Measurements from ENCODE around the gene ROBO1. TPM values are rescaled to one million over a fixed set of nuclear protein-coding genes. Genes with fewer than 3 reads are reported as not detected.

Gene ROBO1
- total and polyA plus RNA-seq, 2 of the 8 experiments (the other 6 are each of a cell fraction or from before 2014, with no cell fraction given), result 51.4 to 91.0 TPM

DNA sequence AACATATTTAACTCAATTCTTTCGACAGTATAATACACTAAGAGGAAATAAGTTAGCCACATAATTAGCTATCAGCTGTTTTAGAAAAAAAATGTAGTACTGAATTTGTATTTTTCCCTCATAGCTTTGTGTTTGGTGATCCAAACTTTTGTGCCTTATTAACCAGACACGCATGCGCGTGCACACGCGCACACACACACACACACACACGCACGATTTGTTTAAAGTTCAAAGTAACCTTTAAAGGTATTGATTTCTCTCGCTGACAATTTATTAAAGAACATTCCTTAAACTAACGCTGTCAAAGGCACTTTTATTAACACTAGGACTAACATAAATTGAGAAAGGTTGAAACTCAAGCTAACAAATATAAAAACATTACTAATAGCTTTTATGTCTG lies 198.9 kb downstream of the ROBO1 start (continued):
- TF ChIP-seq, protein P1, sequence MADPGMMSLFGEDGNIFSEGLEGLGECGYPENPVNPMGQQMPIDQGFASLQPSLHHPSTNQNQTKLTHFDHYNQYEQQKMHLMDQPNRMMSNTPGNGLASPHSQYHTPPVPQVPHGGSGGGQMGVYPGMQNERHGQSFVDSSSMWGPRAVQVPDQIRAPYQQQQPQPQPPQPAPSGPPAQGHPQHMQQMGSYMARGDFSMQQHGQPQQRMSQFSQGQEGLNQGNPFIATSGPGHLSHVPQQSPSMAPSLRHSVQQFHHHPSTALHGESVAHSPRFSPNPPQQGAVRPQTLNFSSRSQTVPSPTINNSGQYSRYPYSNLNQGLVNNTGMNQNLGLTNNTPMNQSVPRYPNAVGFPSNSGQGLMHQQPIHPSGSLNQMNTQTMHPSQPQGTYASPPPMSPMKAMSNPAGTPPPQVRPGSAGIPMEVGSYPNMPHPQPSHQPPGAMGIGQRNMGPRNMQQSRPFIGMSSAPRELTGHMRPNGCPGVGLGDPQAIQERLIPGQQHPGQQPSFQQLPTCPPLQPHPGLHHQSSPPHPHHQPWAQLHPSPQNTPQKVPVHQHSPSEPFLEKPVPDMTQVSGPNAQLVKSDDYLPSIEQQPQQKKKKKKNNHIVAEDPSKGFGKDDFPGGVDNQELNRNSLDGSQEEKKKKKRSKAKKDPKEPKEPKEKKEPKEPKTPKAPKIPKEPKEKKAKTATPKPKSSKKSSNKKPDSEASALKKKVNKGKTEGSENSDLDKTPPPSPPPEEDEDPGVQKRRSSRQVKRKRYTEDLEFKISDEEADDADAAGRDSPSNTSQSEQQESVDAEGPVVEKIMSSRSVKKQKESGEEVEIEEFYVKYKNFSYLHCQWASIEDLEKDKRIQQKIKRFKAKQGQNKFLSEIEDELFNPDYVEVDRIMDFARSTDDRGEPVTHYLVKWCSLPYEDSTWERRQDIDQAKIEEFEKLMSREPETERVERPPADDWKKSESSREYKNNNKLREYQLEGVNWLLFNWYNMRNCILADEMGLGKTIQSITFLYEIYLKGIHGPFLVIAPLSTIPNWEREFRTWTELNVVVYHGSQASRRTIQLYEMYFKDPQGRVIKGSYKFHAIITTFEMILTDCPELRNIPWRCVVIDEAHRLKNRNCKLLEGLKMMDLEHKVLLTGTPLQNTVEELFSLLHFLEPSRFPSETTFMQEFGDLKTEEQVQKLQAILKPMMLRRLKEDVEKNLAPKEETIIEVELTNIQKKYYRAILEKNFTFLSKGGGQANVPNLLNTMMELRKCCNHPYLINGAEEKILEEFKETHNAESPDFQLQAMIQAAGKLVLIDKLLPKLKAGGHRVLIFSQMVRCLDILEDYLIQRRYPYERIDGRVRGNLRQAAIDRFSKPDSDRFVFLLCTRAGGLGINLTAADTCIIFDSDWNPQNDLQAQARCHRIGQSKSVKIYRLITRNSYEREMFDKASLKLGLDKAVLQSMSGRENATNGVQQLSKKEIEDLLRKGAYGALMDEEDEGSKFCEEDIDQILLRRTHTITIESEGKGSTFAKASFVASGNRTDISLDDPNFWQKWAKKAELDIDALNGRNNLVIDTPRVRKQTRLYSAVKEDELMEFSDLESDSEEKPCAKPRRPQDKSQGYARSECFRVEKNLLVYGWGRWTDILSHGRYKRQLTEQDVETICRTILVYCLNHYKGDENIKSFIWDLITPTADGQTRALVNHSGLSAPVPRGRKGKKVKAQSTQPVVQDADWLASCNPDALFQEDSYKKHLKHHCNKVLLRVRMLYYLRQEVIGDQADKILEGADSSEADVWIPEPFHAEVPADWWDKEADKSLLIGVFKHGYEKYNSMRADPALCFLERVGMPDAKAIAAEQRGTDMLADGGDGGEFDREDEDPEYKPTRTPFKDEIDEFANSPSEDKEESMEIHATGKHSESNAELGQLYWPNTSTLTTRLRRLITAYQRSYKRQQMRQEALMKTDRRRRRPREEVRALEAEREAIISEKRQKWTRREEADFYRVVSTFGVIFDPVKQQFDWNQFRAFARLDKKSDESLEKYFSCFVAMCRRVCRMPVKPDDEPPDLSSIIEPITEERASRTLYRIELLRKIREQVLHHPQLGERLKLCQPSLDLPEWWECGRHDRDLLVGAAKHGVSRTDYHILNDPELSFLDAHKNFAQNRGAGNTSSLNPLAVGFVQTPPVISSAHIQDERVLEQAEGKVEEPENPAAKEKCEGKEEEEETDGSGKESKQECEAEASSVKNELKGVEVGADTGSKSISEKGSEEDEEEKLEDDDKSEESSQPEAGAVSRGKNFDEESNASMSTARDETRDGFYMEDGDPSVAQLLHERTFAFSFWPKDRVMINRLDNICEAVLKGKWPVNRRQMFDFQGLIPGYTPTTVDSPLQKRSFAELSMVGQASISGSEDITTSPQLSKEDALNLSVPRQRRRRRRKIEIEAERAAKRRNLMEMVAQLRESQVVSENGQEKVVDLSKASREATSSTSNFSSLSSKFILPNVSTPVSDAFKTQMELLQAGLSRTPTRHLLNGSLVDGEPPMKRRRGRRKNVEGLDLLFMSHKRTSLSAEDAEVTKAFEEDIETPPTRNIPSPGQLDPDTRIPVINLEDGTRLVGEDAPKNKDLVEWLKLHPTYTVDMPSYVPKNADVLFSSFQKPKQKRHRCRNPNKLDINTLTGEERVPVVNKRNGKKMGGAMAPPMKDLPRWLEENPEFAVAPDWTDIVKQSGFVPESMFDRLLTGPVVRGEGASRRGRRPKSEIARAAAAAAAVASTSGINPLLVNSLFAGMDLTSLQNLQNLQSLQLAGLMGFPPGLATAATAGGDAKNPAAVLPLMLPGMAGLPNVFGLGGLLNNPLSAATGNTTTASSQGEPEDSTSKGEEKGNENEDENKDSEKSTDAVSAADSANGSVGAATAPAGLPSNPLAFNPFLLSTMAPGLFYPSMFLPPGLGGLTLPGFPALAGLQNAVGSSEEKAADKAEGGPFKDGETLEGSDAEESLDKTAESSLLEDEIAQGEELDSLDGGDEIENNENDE (IDR thresholded peaks at IDR 0.05; ENCODE audit: insufficient replicate concordance, low read length), result no peak
- TF ChIP-seq BRCA1 (IDR thresholded peaks at IDR 0.05; ENCODE audit: low read depth, low read length) (no peak), KDM1A (IDR thresholded peaks at IDR 0.05; ENCODE audit: borderline replicate concordance, low read length) (no peak), TCF12 (IDR thresholded peaks at IDR 0.05; ENCODE audit: low read depth, low read length) (no peak), CTBP2 (IDR thresholded peaks at IDR 0.05; ENCODE audit: borderline replicate concordance, insufficient read depth, insufficient read length, low read length) (no peak), RAD21 (IDR thresholded peaks at IDR 0.05 in 1 of 2, conservative IDR thresholded peaks at IDR 0.05 in 1 of 2; ENCODE audit: low read depth in 2 of 2, low read length in 2 of 2) (no peak), CTCF (IDR thresholded peaks at IDR 0.05; ENCODE audit: control extremely low read depth in 1 of 3, insufficient read depth in 1 of 3, low read depth in 1 of 3, low read length in 3 of 3) (no peak), JUN (IDR thresholded peaks at IDR 0.05; ENCODE audit: low read depth, low read length) (no peak), SIRT6 (IDR thresholded peaks at IDR 0.05; ENCODE audit: low read length) (no peak)
